GM06990 (cell line): ENCODE measurements around the gene TTC23.

Source experiments
- DNase-seq: peaks from one replicate; pipeline ENCODE4 v3.0.0-alpha.2; 2011; ENCODE audit not compliant: insufficient read length; ENCODE audit errors: extremely low read depth
- H3K27me3 ChIP-seq: replicated peaks from 2 replicates; pipeline ENCODE4 v1.6.0; 2011; ENCODE audit warnings: low read length; ENCODE audit not compliant: control insufficient read depth, insufficient read depth
- H3K36me3 ChIP-seq: 2 replicates; pipeline ENCODE4 v1.5.1; 2011; ENCODE audit warnings: low read length; ENCODE audit not compliant: control insufficient read depth, insufficient read depth
- H3K4me3 ChIP-seq: replicated peaks from 2 replicates; pipeline ENCODE4 v1.5.1; 2011; ENCODE audit warnings: low read depth, mild to moderate bottlenecking, control low read depth, low read length
- CTCF ChIP-seq: IDR thresholded peaks from 2 replicates; pipeline ENCODE4 v1.5.1; 2011; ENCODE audit warnings: low read length, control low read depth, mild to moderate bottlenecking, inconsistent platforms; ENCODE audit not compliant: insufficient read depth, poor library complexity, severe bottlenecking

The TTC23 gene

GRCh38 chr15:99250001-99250400, 620 bp upstream of the TTC23 start:
- Histone ChIP-seq H3K27me3 (no peaks in the 10 kb centered on the region), H3K4me3 (no peak overlapping the region), H3K36me3 (no peaks in the 10 kb centered on the region)
- no peak for TF ChIP-seq CTCF
- no peak for DNase-seq

GRCh38 chr15:99248000-99248715, 1.2 kb downstream of the TTC23 start:
- DNase-seq: no peak
- Histone ChIP-seq H3K36me3 (no peaks in the 10 kb centered on the region), H3K27me3 (no peaks in the 10 kb centered on the region), H3K4me3 (no peak overlapping the region)
- no peak for TF ChIP-seq CTCF

- Histone ChIP-seq H3K36me3 (no peaks in the 10 kb centered on the region), H3K4me3 (no peak overlapping the region), H3K27me3 (no peaks in the 10 kb centered on the region)
- no peak for DNase-seq
- TF ChIP-seq CTCF: no peak
These were observed 2.3 kb downstream of the TTC23 start for GRCh38 chr15:99247062-99247461.

GRCh38 chr15:99244306-99244705, 5.1 kb downstream of the TTC23 start:
- H3K36me3 ChIP-seq: no peaks in the 10 kb centered on the region
- H3K27me3 ChIP-seq: no peaks in the 10 kb centered on the region
- no peak overlapping the region for H3K4me3 ChIP-seq
- TF ChIP-seq CTCF: no peak
- no peak for DNase-seq

- H3K4me3 ChIP-seq: no peak overlapping the region
- H3K27me3 ChIP-seq: no peaks in the 10 kb centered on the region
- no peaks in the 10 kb centered on the region for H3K36me3 ChIP-seq
- DNase-seq: no peak
- no peak for TF ChIP-seq CTCF
These were observed 7.6 kb downstream of the TTC23 start for GRCh38 chr15:99241752-99242151.
